GM19324 (cell line): ENCODE data around the gene GRK5.
A peak's percentile ranks its signal among the peaks of the same experiment; 100 is the strongest.

Experiments
- ATAC-seq: cut with Tn5 transposase; IDR thresholded peaks from one replicate; pipeline ENCODE4 v1.9.1; 2021; ENCODE audit warnings: mild to moderate bottlenecking, moderate library complexity; ENCODE audit not compliant: unreplicated experiment, low FRiP score

Gene GRK5

DNA sequence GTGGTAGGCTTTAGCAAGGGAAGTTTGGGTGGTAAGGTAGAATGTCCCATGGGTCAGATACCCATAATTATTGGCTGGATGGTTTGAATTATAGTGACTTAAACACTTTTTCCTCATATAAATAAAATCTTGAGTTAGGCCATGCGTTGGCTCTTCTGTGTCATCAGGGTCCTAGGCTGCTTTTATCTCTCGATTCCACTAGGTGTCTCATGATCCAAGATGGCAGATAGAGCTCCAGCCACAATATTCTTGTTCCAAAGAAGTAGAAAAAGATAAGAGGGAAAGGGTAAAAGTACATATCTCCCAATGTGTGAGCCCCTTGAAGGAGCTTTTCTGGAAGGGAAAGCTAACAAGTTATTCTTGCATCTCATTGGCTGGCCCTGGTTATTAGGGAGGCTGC lies 144.7 kb downstream of the GRK5 start:
- no peak for ATAC-seq

- no peak for ATAC-seq
Observed at GRCh38 chr10:119352807-119353206, 145.4 kb downstream of the GRK5 start.

GRCh38 chr10:119353421-119353820 lies 146.1 kb downstream of the GRK5 start:
- no peak for ATAC-seq

- no peak for ATAC-seq
Observed at GRCh38 chr10:119355930-119356329, 148.6 kb downstream of the GRK5 start.

GRCh38 chr10:119357412-119358151 lies 150.2 kb downstream of the GRK5 start:
- no peak for ATAC-seq

GRCh38 chr10:119358152-119358512 lies 150.8 kb downstream of the GRK5 start:
- no peak for ATAC-seq

GRCh38 chr10:119358567-119358966 lies 151.2 kb downstream of the GRK5 start:
- no peak for ATAC-seq

DNA sequence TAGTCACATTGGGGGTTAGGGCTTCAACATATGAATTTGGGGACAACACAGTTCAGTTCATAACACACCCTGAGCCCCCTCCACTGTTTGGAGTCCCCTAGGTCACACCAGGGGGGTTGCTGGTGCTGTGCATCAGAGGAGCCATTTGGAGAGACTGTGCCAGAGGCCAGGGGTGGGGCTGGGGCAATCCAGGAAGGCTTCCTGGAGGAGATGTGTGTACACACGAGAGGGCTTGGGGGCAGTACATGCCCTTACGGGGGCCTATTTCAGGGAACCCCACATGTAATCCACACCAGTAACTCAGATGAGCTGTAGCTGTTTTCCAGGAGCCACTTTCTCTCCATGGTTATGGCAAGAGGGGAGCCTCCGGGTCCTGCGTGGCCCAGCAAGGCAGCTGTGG lies 151.7 kb downstream of the GRK5 start:
- no peak for ATAC-seq

DNA sequence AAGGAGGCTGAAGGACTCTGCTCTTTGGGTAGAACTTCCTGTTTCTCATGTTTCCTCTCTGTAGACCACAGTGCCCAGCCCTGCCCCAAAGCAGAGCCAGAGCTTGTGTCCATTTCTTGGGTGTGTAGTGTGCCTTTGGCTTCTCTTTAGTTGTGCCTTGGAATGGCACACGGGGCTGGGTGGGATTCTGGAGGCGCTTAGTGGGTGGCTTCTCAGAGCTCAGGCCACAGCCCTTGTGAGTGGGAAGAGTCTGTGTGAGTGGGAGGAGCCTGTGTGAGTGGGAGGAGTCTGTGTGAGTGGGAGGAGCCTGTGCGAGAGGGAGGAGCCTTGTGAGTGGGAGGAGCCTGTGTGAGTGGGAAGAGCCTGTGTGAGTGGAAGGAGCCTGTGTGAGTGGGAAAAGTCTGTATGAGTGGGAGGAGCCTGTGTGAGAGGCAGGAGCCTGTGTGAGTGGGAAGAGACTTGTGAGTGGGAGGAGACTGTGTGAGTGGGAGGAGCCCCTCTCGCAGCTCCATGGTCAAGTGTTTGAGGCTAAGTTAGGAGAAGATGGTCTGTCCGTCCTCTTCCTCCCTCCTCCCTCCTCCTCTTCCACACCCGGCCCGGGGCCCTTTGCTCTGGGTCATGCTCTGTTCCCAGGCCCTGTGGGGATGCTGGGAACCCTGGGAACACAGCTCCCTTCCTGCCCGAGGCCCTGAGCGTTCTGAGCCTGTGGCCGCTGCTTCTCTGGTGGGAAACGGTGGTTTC lies 153.0 kb downstream of the GRK5 start:
- ATAC-seq, result no peak

DNA sequence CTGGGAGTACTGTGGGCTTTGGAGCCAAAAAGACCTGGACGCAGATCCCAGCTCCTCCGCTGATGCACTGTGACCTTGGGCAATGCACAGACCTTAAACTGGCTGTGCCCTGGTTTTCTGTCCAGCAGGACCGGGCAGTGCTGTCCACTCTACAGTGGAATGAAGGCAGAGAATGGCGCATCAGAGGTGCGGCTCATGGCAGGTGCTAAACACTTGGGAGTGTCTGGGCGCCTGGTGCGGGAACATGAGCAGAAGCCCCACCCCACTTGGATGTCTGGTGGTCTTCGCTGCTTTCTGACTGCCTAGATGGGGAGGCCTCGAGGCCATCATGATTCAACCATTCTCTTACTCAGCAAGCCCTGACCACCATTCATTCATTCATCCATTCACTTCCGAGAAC lies 153.7 kb downstream of the GRK5 start:
- ATAC-seq, result no peak

- ATAC-seq, result no peak
Observed at GRCh38 chr10:119362122-119362521, 154.8 kb downstream of the GRK5 start.

- no peak for ATAC-seq
Observed at GRCh38 chr10:119364645-119365600, 157.6 kb downstream of the GRK5 start.

GRCh38 chr10:119365773-119366599 lies 158.6 kb downstream of the GRK5 start:
- ATAC-seq, result no peak

- no peak for ATAC-seq
Observed at GRCh38 chr10:119367841-119368549, 160.6 kb downstream of the GRK5 start.

DNA sequence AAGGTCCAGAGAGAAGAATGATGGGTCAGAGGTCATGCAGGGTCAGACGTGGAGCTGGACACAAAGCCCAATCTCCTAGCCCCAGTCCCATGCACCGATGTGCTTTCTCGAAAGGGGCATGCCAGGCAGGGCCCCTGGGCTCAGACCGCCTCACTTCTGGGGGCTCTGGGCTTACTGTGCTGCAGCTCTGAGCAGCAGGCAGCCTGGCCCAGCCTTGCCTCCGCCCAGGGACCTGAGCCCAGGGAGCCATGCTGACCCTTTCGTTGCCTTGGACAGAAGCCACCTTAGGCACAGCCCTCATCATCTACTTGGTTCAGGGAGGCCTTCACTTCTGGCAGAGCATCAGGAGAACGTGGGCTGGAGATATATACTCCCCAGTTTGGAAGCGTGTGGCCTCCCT lies 161.2 kb downstream of the GRK5 start:
- no peak for ATAC-seq

DNA sequence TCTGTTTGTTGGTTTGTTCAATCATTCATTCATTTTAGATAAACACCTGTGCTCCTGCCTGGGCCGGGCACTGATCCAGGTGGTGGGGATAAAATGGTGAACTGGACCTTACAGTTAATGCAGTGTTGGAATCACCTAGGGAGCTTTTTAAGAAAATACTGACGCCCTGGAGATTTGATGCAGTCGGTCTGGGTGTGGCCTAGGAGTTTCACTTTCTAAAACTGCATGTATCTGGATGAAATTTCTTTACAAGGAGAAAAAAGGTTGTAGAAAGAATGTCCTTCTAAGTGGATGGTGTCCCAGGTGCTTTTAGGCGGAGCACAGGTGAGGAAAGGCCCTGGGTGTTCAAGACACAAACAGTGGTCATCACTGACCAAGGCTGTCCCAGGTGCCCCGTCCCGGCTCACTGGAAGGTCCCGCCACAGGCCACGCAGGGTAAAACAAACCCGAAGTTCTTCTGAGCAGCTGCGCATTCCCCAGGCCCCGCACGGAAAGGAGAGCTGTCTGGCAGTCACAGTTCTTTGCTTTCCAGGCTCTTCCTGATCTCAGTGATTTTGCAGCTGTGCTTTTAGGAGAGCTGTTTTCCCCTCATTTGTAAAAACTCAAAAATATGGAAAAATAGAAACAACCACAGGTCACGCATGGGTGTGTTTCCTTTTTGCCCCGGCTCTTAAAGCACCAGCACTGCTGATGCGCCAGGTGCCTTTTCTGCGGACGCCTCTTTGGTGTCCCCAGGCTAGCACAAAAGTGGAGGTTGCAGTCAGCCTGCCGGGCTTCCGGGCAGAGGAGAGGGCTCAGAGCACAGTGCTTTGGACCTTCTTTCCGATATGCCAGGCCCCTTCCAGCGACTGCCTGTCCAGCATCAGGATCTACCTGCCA lies 161.9 kb downstream of the GRK5 start:
- peak; percentile 59 for ATAC-seq

GRCh38 chr10:119370111-119370741 lies 162.9 kb downstream of the GRK5 start:
- no peak for ATAC-seq
